Esophagus muscularis mucosa (tissue), 3 donors: ENCODE measurements around the gene EIF4G3.

ENCODE experiments used
- POLR2A ChIP-seq: fragments of 450-650 bp; IDR thresholded peaks from one replicate; pipeline ENCODE4 v1.6.1; 2017; ENCODE audit warnings: antibody characterized with exemption, moderate library complexity, mild to moderate bottlenecking, low read depth
- POLR2AphosphoS5 ChIP-seq, 2 donors: sonication (generic); formaldehyde crosslinking; IDR thresholded peaks; one replicate each; pipeline ENCODE4 v1.6.1; 2017; ENCODE audit warnings: antibody characterized with exemption in 2 of 2
- TF ChIP-seq, protein P1 (sequence below), 3 experiments: fragments of 200-600 bp in 2 of 3; fragments of 450-650 bp in 1 of 3; sonication (generic) in 2 of 3; IDR thresholded peaks; one replicate each; pipeline ENCODE4 v1.5.1; 2017 to 2019; ENCODE audit warnings: antibody characterized with exemption in 3 of 3, mild to moderate bottlenecking in 2 of 3, moderate library complexity in 1 of 3

DNA sequence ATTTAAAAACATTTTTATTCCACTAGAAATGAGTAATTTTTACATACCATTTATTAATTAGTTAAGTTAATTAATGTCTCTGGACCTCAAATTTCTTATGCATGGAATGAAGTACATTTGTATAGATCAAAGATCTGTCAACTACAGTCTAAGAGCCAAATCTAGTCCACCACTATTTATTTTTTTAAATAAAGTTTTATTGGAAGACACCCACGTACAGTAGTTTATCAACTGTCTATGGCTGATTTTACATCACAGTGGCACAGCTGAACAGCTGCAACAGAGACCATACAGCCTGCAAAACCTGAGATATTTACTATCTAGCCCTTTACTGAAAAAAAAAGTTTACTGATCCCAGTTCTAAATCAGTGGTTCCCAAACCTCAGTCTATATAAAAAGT is 201.0 kb downstream of the EIF4G3 start:
- TF ChIP-seq POLR2AphosphoS5 (IDR thresholded peaks at IDR 0.05) (no peak), POLR2A (no peak)
- TF ChIP-seq, protein P1, sequence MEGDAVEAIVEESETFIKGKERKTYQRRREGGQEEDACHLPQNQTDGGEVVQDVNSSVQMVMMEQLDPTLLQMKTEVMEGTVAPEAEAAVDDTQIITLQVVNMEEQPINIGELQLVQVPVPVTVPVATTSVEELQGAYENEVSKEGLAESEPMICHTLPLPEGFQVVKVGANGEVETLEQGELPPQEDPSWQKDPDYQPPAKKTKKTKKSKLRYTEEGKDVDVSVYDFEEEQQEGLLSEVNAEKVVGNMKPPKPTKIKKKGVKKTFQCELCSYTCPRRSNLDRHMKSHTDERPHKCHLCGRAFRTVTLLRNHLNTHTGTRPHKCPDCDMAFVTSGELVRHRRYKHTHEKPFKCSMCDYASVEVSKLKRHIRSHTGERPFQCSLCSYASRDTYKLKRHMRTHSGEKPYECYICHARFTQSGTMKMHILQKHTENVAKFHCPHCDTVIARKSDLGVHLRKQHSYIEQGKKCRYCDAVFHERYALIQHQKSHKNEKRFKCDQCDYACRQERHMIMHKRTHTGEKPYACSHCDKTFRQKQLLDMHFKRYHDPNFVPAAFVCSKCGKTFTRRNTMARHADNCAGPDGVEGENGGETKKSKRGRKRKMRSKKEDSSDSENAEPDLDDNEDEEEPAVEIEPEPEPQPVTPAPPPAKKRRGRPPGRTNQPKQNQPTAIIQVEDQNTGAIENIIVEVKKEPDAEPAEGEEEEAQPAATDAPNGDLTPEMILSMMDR (IDR thresholded peaks at IDR 0.05), result no peak
